Measurements from ENCODE around the gene NPHS1. TPM values are rescaled to one million over a fixed set of nuclear protein-coding genes. Genes with fewer than 3 reads are reported as not detected.
"Not testable (repeated sequence)": the region's sequence is repeated elsewhere in the genome, so short reads cannot be mapped to it uniquely, and the experiment has no call there.

Gene NPHS1
- total and polyA plus RNA-seq, 5 donors from 2014 or later = not detected

DNA sequence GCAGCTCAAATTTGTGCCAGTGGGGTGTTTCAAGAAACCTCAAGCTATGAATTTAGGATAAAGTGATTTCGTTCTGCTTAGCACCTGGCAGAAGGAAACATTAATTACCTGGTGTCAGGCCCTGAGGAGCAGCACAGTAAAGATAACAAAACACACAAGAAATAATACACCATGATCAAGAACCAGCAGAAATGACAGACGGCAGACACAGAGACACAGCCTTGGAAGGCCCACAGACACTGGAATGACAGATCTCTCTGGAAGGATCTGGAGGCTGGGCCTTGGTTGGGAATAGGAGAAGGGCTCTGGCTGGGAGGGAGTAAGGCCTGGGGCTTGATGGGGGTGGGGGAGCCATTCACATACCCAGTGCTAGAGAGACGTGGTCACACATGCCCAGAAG, 50.5 kb downstream of the NPHS1 start:
- Mint-ChIP-seq H3K4me1 (peaks cover 0 to 9% (median 0%) of the 10 kb centered on the region in 4 donors), H3K27ac (no peak overlapping the region), H3K36me3 (no peaks in the 10 kb centered on the region), H3K9me3 (peaks cover 0 to 2% (median 0%) of the 10 kb centered on the region in 7 donors), H3K4me3 (no peak overlapping the region), H3K27me3 (peaks cover 32% of the 10 kb centered on the region)
- H3K4me3 ChIP-seq (ENCODE audit: low read depth, low read length) = no peak overlapping the region
- no peaks in the 10 kb centered on the region for H3K9me3 ChIP-seq (ENCODE audit: control insufficient read depth in 2 of 2, low read length in 2 of 2)
- no peak overlapping the region for H3K27ac ChIP-seq (ENCODE audit: insufficient read depth, low read length, poor library complexity, severe bottlenecking)
- DNase-seq = no peak
- H3K4me1 ChIP-seq (ENCODE audit: control insufficient read depth, insufficient read depth, low read length, poor library complexity, severe bottlenecking) = no peaks in the 10 kb centered on the region
- H3K36me3 ChIP-seq (ENCODE audit: control insufficient read depth, insufficient read depth, low read length) = no peaks in the 10 kb centered on the region
- H3K27me3 ChIP-seq (ENCODE audit: control insufficient read depth, insufficient read depth, low read length) = no peaks in the 10 kb centered on the region
- no peak for ATAC-seq (ENCODE audit: low read depth in 2 of 2)

DNA sequence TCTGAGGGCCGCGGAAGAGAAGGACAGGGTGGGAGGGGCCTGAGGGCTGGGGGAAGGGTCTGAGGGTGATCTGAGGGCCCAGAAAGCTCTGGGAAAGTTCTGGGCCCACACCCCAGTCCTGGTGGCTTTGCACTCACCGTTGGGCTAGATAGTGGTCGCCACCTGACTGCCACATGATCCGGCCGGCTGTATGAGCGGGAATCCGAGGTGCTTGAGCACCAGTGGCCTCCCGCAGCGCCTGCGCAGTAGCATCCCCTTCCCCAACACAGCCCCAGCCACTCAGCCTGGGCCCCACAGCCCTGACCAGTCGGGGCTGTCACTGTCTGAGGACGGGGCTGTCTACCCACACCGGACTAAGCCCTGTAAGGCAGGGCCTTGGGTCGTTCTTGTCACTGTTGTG, 54.6 kb downstream of the NPHS1 start:
- Mint-ChIP-seq H3K27ac (no peak overlapping the region), H3K27me3 (peaks cover 40% of the 10 kb centered on the region), H3K4me1 (peaks cover 0 to 4% (median 1%) of the 10 kb centered on the region in 4 donors), H3K9me3 (peaks cover 0 to 3% (median 0%) of the 10 kb centered on the region in 7 donors), H3K4me3 (no peak overlapping the region), H3K36me3 (no peaks in the 10 kb centered on the region)
- Histone ChIP-seq H3K9me3 (ENCODE audit: control insufficient read depth in 2 of 2, low read length in 2 of 2) (no peaks in the 10 kb centered on the region), H3K36me3 (ENCODE audit: control insufficient read depth, insufficient read depth, low read length) (no peaks in the 10 kb centered on the region), H3K27ac (ENCODE audit: insufficient read depth, low read length, poor library complexity, severe bottlenecking) (no peak overlapping the region), H3K27me3 (ENCODE audit: control insufficient read depth, insufficient read depth, low read length) (peaks cover 2% of the 10 kb centered on the region), H3K4me1 (ENCODE audit: control insufficient read depth, insufficient read depth, low read length, poor library complexity, severe bottlenecking) (no peaks in the 10 kb centered on the region), H3K4me3 (ENCODE audit: low read depth, low read length) (no peak overlapping the region)
- DNase-seq (no peak), ATAC-seq (ENCODE audit: low read depth in 2 of 2) (no peak)

DNA sequence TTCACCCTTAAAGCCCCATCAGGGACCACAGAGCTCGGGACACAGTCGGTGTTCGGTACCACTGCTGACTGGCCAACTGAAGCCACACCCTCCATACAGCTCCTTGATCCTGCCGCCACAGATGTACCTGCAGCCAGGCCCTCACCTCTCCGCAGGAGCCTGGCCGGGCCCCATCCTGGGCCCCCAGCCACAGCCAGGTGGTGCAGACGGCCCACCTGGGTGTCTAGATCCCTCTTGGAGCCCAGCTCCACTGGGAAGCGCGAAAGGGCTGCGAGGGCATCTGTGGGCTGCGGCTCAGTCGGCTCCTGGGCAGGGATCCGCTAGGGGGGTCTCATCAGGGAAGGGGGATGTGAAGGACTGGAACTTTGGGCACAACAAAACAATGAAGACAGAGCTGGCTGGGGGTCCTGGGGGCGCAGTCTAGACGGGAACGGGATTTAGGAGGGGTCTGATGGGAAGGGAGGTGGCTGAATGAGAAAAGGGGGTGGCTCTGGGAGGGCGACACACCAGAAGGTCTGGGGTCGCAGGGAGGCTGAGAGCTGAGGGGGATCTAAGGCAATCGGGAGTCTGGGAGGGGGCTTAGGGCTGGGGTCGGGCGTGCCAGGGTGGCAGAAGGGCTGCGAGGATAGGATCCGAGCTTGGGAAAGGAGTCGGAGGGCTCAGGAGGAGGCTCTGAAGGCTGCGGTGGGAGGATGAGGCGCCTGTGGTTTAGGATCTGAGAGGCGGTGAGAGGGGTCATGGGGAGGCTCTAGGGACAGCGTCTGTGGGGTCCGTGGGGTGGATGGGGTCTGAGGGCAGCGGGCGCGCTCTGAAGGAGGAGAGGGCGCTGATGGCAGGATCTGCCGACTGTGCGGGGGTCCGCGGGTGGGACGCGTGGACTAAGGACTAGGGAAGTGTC, 55.4 kb downstream of the NPHS1 start:
- Mint-ChIP-seq H3K4me1 (peaks cover 0 to 4% (median 1%) of the 10 kb centered on the region in 4 donors), H3K9me3 (peaks cover 0 to 3% (median 0%) of the 10 kb centered on the region in 7 donors), H3K27me3 (peaks cover 40% of the 10 kb centered on the region), H3K4me3 (no peak overlapping the region), H3K36me3 (no peaks in the 10 kb centered on the region), H3K27ac (peak overlapping the region in 1 of 3 donors; percentile 66)
- Histone ChIP-seq H3K36me3 (ENCODE audit: control insufficient read depth, insufficient read depth, low read length) (no peaks in the 10 kb centered on the region), H3K4me1 (ENCODE audit: control insufficient read depth, insufficient read depth, low read length, poor library complexity, severe bottlenecking) (no peaks in the 10 kb centered on the region), H3K27ac (ENCODE audit: insufficient read depth, low read length, poor library complexity, severe bottlenecking) (no peak overlapping the region), H3K27me3 (ENCODE audit: control insufficient read depth, insufficient read depth, low read length) (peaks cover 2% of the 10 kb centered on the region), H3K9me3 (ENCODE audit: control insufficient read depth in 2 of 2, low read length in 2 of 2) (no peaks in the 10 kb centered on the region), H3K4me3 (ENCODE audit: low read depth, low read length) (no peak overlapping the region)
- no peak for DNase-seq
- ATAC-seq (ENCODE audit: low read depth in 2 of 2) = no peak

DNA sequence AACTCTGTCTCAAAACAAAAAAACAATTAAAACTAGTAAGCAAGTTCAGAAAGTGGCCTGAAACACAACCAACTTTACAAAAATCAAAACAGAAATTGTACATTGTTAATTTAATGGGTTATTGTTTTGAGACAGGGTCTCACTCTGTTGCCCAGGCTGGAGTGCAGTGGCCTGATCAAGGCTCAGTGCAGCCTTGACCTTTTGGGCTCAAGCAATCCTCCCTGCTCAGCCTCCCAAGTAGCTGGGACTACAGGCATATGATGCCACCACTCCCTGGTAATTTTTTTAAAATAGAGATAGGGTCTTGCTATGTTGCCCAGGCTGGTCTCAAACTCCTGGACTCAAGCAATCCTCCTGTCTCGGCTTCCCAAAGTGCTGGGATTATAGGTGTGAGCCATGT, 56.7 kb downstream of the NPHS1 start:
- not testable (repeated sequence) for H3K4me3 ChIP-seq (ENCODE audit: low read depth, low read length); H3K36me3 Mint-ChIP-seq; H3K4me3 Mint-ChIP-seq; H3K9me3 Mint-ChIP-seq; ATAC-seq (ENCODE audit: low read depth in 2 of 2); H3K4me1 ChIP-seq (ENCODE audit: control insufficient read depth, insufficient read depth, low read length, poor library complexity, severe bottlenecking); H3K9me3 ChIP-seq (ENCODE audit: control insufficient read depth in 2 of 2, low read length in 2 of 2); H3K27ac Mint-ChIP-seq; DNase-seq; H3K4me1 Mint-ChIP-seq; H3K36me3 ChIP-seq (ENCODE audit: control insufficient read depth, insufficient read depth, low read length); H3K27ac ChIP-seq (ENCODE audit: insufficient read depth, low read length, poor library complexity, severe bottlenecking); H3K27me3 ChIP-seq (ENCODE audit: control insufficient read depth, insufficient read depth, low read length)
- peaks cover 40% of the 10 kb centered on the region for H3K27me3 Mint-ChIP-seq

GRCh38 chr19:35793381-35794165, 58.7 kb downstream of the NPHS1 start:
- Histone ChIP-seq H3K27me3 (ENCODE audit: control insufficient read depth, insufficient read depth, low read length) (peaks cover 2% of the 10 kb centered on the region), H3K4me1 (ENCODE audit: control insufficient read depth, insufficient read depth, low read length, poor library complexity, severe bottlenecking) (no peaks in the 10 kb centered on the region), H3K9me3 (ENCODE audit: control insufficient read depth in 2 of 2, low read length in 2 of 2) (no peaks in the 10 kb centered on the region), H3K36me3 (ENCODE audit: control insufficient read depth, insufficient read depth, low read length) (no peaks in the 10 kb centered on the region), H3K4me3 (ENCODE audit: low read depth, low read length) (no peak overlapping the region), H3K27ac (ENCODE audit: insufficient read depth, low read length, poor library complexity, severe bottlenecking) (no peak overlapping the region)
- H3K27ac Mint-ChIP-seq = no peak overlapping the region
- ATAC-seq (ENCODE audit: low read depth in 2 of 2) (no peak), DNase-seq (no peak)
- H3K9me3 Mint-ChIP-seq = peaks cover 0 to 3% (median 0%) of the 10 kb centered on the region in 7 donors
- no peaks in the 10 kb centered on the region for H3K36me3 Mint-ChIP-seq
- no peak overlapping the region for H3K4me3 Mint-ChIP-seq
- H3K4me1 Mint-ChIP-seq = peaks cover 0 to 4% (median 1%) of the 10 kb centered on the region in 4 donors
- peaks cover 28% of the 10 kb centered on the region for H3K27me3 Mint-ChIP-seq

GRCh38 chr19:35792888-35793287, 59.4 kb downstream of the NPHS1 start:
- Mint-ChIP-seq H3K27me3 (peaks cover 22% of the 10 kb centered on the region), H3K4me3 (no peak overlapping the region), H3K27ac (no peak overlapping the region), H3K36me3 (no peaks in the 10 kb centered on the region), H3K4me1 (peaks cover 0 to 4% (median 1%) of the 10 kb centered on the region in 4 donors), H3K9me3 (peaks cover 0 to 1% (median 0%) of the 10 kb centered on the region in 7 donors)
- Histone ChIP-seq H3K36me3 (ENCODE audit: control insufficient read depth, insufficient read depth, low read length) (no peaks in the 10 kb centered on the region), H3K9me3 (ENCODE audit: control insufficient read depth in 2 of 2, low read length in 2 of 2) (no peaks in the 10 kb centered on the region), H3K27ac (ENCODE audit: insufficient read depth, low read length, poor library complexity, severe bottlenecking) (no peak overlapping the region), H3K4me1 (ENCODE audit: control insufficient read depth, insufficient read depth, low read length, poor library complexity, severe bottlenecking) (no peaks in the 10 kb centered on the region), H3K27me3 (ENCODE audit: control insufficient read depth, insufficient read depth, low read length) (peaks cover 2% of the 10 kb centered on the region), H3K4me3 (ENCODE audit: low read depth, low read length) (no peak overlapping the region)
- no peak for ATAC-seq (ENCODE audit: low read depth in 2 of 2)
- no peak for DNase-seq

DNA sequence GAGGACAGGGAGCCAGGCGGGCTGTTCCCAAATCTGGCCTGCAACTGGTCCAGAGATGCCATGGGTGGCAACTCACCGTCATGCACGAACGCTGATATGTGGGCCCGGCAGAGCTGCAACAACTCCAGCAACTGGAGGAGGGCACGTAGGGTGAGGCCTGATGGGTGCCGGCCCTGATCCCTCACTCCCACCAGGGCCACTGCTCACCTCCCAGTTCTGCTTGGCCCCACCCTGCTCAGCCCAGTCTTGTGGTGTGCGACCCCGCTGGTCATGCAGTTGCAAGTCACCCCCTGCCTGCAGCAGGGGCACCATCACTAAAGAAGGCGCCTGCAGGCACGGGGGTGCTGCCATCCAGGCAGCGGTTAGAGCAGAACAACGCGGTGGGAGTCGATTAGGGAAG, 60.0 kb downstream of the NPHS1 start:
- Mint-ChIP-seq H3K9me3 (peaks cover 0 to 1% (median 0%) of the 10 kb centered on the region in 7 donors), H3K4me1 (peaks cover 0 to 4% (median 1%) of the 10 kb centered on the region in 4 donors), H3K36me3 (no peaks in the 10 kb centered on the region), H3K27ac (no peak overlapping the region), H3K4me3 (no peak overlapping the region), H3K27me3 (peaks cover 18% of the 10 kb centered on the region)
- H3K27me3 ChIP-seq (ENCODE audit: control insufficient read depth, insufficient read depth, low read length) = peaks cover 2% of the 10 kb centered on the region
- H3K4me1 ChIP-seq (ENCODE audit: control insufficient read depth, insufficient read depth, low read length, poor library complexity, severe bottlenecking) = no peaks in the 10 kb centered on the region
- no peak overlapping the region for H3K4me3 ChIP-seq (ENCODE audit: low read depth, low read length)
- H3K36me3 ChIP-seq (ENCODE audit: control insufficient read depth, insufficient read depth, low read length) = no peaks in the 10 kb centered on the region
- no peak overlapping the region for H3K27ac ChIP-seq (ENCODE audit: insufficient read depth, low read length, poor library complexity, severe bottlenecking)
- H3K9me3 ChIP-seq (ENCODE audit: control insufficient read depth in 2 of 2, low read length in 2 of 2) = no peaks in the 10 kb centered on the region
- ATAC-seq (ENCODE audit: low read depth in 2 of 2) (no peak), DNase-seq (no peak)
